HG02678 (cell line): Measurements from ENCODE around the gene IL12RB1.

Experiments used
- ATAC-seq: cut with Tn5 transposase; IDR thresholded peaks from one replicate; pipeline ENCODE4 v1.9.1; 2021; ENCODE audit warnings: mild to moderate bottlenecking, moderate library complexity; ENCODE audit not compliant: unreplicated experiment

The IL12RB1 gene

GRCh38 chr19:18013210-18014111 is 73.3 kb downstream of the IL12RB1 start:
- no peak for ATAC-seq

DNA sequence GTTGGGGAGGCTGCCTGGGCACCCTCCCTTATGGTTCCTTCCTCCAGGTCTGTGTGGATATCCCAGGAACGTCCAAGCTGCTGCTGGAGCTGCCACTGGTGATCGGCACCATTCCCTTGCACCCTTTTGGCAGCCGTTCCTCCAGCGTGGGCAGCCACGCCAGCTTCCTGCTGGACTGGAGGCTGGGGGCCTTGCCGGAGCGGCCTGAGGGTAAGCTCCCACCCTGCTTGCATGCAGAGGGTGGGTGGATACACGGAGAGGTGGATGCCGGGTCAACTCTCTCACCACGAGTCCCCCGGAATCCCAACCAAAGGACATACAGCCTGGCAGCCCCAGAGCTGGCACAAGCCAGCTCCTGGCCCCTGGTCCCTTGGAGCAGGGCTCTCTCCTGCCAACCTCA is 76.6 kb downstream of the IL12RB1 start:
- ATAC-seq, result no peak

DNA sequence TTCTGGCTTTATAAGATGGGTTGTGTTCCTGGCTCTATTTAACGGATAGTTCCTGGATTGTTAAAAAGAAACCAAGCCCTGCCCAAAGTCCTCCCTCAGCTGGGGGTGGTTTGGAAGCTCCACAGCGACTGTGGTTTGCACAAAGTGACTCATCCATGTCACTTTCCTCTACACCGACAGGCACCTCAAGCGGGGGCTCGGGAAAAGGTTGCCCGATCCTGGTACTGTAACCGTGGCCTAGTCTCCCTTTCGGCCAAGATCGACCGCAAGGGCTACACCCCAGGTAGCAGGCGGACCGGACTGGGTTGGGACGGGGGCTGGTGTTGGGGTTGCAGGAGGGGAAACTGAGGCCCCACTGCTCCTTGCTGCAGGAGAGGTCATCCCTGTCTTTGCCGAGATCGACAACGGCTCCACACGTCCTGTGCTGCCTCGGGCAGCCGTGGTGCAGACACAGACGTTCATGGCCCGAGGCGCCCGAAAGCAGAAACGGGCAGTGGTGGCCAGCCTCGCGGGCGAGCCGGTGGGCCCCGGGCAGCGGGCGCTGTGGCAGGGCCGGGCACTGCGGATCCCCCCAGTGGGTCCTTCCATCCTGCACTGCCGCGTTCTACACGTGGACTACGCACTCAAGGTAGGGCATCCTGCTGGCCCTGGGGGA is 77.2 kb downstream of the IL12RB1 start:
- no peak for ATAC-seq
